Activated CD4-positive, alpha-beta T cell treated with anti-CD3 and anti-CD28 coated beads, Interleukin-10, Interleukin-2, amounts not matched to agents 100 ng/mL and 50 ng/mL, durations not matched to agents 16 hours and 8 hours (primary cell): Measurements from ENCODE around the gene SLC34A3.

Experiments used
- DNase-seq: peaks from one replicate; pipeline ENCODE4 v3.0.0-alpha.2; 2020

Gene SLC34A3

GRCh38 chr9:137198051-137198901 lies 32.4 kb upstream of the SLC34A3 start:
- DNase-seq: no peak

- DNase-seq: no peak
Measured at GRCh38 chr9:137198902-137199283, 31.8 kb upstream of the SLC34A3 start.

GRCh38 chr9:137199411-137200121 lies 31.1 kb upstream of the SLC34A3 start:
- no peak for DNase-seq

- DNase-seq: peak; percentile 100
Measured at GRCh38 chr9:137200311-137201204, 30.1 kb upstream of the SLC34A3 start, which contains the start of gene TPRN. TSS of gene TPRN (minus strand) at chr9:137200741. CDS start at chr9:137200711, 30 bp downstream.

- DNase-seq: no peak
Measured at GRCh38 chr9:137201205-137201868, 29.4 kb upstream of the SLC34A3 start.

- no peak for DNase-seq
Measured at GRCh38 chr9:137202966-137203365, 27.7 kb upstream of the SLC34A3 start.

- no peak for DNase-seq
Measured at GRCh38 chr9:137204731-137205125, 26.0 kb upstream of the SLC34A3 start.

- peak; percentile 96 for DNase-seq
Measured at GRCh38 chr9:137205126-137206069, 25.3 kb upstream of the SLC34A3 start, which contains the start of the genes NDOR1 and TMEM203. TSS of gene NDOR1 (plus strand) at chr9:137205700. CDS start at chr9:137205778, 78 bp downstream. TSS of gene TMEM203 (minus strand) at chr9:137205648. CDS start at chr9:137205414, 234 bp downstream.

GRCh38 chr9:137206602-137207001 lies 24.1 kb upstream of the SLC34A3 start:
- DNase-seq: no peak

- no peak for DNase-seq
Measured at GRCh38 chr9:137211532-137211931, 19.2 kb upstream of the SLC34A3 start.

- no peak for DNase-seq
Measured at GRCh38 chr9:137212520-137212919, 18.2 kb upstream of the SLC34A3 start.

GRCh38 chr9:137213160-137214060 lies 17.3 kb upstream of the SLC34A3 start:
- DNase-seq: no peak

GRCh38 chr9:137214620-137215019 lies 16.1 kb upstream of the SLC34A3 start:
- DNase-seq: no peak

- DNase-seq: no peak
Measured at GRCh38 chr9:137215196-137215986, 15.3 kb upstream of the SLC34A3 start.

GRCh38 chr9:137216188-137216965 lies 14.3 kb upstream of the SLC34A3 start:
- DNase-seq: no peak

GRCh38 chr9:137217276-137218211 lies 13.2 kb upstream of the SLC34A3 start:
- DNase-seq: no peak

- DNase-seq: no peak
Measured at GRCh38 chr9:137218212-137218753, 12.4 kb upstream of the SLC34A3 start.
